Astrocyte (in vitro differentiated cells and primary cell): ENCODE measurements around the gene XYLT1. TPM values are rescaled to one million over a fixed set of nuclear protein-coding genes. Genes with fewer than 3 reads are reported as not detected.

Experiments used
- DNase-seq: peaks from one replicate; pipeline ENCODE4 v3.0.0-alpha.2; 2010; ENCODE audit warnings: low read depth
- FAIRE-seq: peaks from 2 replicates; lab custom pipeline; 2011; peaks lifted over from hg19 to GRCh38; lab: Jason Lieb, UNC
- H2AFZ ChIP-seq: 2 replicates; pipeline ENCODE4 v1.6.0; 2012; ENCODE audit warnings: low read depth, low read length, inconsistent platforms
- H3K27ac ChIP-seq: 2 replicates; pipeline ENCODE4 v1.5.1; 2011; ENCODE audit warnings: low read depth, low read length, inconsistent platforms
- H3K27me3 ChIP-seq: 2 replicates; pipeline ENCODE4 v1.6.0; 2011; ENCODE audit warnings: low read length, inconsistent platforms; ENCODE audit not compliant: insufficient read depth
- H3K36me3 ChIP-seq: 2 replicates; pipeline ENCODE4 v1.5.1; 2011; ENCODE audit warnings: low read length, inconsistent platforms; ENCODE audit not compliant: insufficient read depth
- H3K4me1 ChIP-seq: 2 replicates; pipeline ENCODE4 v1.5.1; 2011; ENCODE audit warnings: low read length, inconsistent platforms; ENCODE audit not compliant: insufficient read depth
- H3K4me2 ChIP-seq: 2 replicates; pipeline ENCODE4 v1.6.0; 2012; ENCODE audit warnings: low read length, inconsistent platforms
- H3K4me3 ChIP-seq: 2 replicates; pipeline ENCODE4 v1.5.1; 2011; ENCODE audit warnings: low read depth, mild to moderate bottlenecking, low read length, inconsistent platforms; ENCODE audit not compliant: insufficient read depth
- H3K79me2 ChIP-seq: 2 replicates; pipeline ENCODE4 v1.6.0; 2012; ENCODE audit warnings: mild to moderate bottlenecking, low read length, inconsistent platforms; ENCODE audit not compliant: insufficient read depth
- H3K9ac ChIP-seq: 2 replicates; pipeline ENCODE4 v1.6.0; 2012; ENCODE audit warnings: mild to moderate bottlenecking, low read length, inconsistent platforms
- H3K9me3 ChIP-seq: 2 replicates; pipeline ENCODE4 v1.5.1; 2012; ENCODE audit warnings: low read depth, mild to moderate bottlenecking, low read length, inconsistent platforms; ENCODE audit not compliant: insufficient read depth
- H4K20me1 ChIP-seq: 2 replicates; pipeline ENCODE4 v1.6.0; 2012; ENCODE audit warnings: low read length, inconsistent platforms; ENCODE audit not compliant: insufficient read depth
- H3K27ac Mint-ChIP-seq: one replicate; pipeline ENCODE4 v1.8.0; 2021; ENCODE audit warnings: mild to moderate bottlenecking, mixed read lengths; ENCODE audit not compliant: unreplicated experiment
- H3K27me3 Mint-ChIP-seq: one replicate; pipeline ENCODE4 v1.8.0; 2021; ENCODE audit warnings: low read depth, mixed read lengths; ENCODE audit not compliant: unreplicated experiment
- H3K36me3 Mint-ChIP-seq: one replicate; pipeline ENCODE4 v1.8.0; 2021; ENCODE audit warnings: low read depth, mixed read lengths; ENCODE audit not compliant: unreplicated experiment
- H3K4me1 Mint-ChIP-seq: one replicate; pipeline ENCODE4 v1.8.0; 2021; ENCODE audit warnings: low read depth, mixed read lengths; ENCODE audit not compliant: unreplicated experiment
- H3K4me3 Mint-ChIP-seq: one replicate; pipeline ENCODE4 v1.8.0; 2021; ENCODE audit warnings: mild to moderate bottlenecking, moderate library complexity, mixed read lengths; ENCODE audit not compliant: unreplicated experiment
- H3K9me3 Mint-ChIP-seq: one replicate; pipeline ENCODE4 v1.8.0; 2021; ENCODE audit warnings: mild to moderate bottlenecking, mixed read lengths; ENCODE audit not compliant: unreplicated experiment
- CTCF ChIP-seq: IDR thresholded peaks from 2 replicates; pipeline ENCODE4 v1.5.1; 2011; ENCODE audit warnings: low read depth, mild to moderate bottlenecking, inconsistent platforms, low read length, moderate library complexity; ENCODE audit not compliant: insufficient read depth
- EZH2 ChIP-seq: IDR thresholded peaks from 2 replicates; pipeline ENCODE4 v1.6.1; 2012; ENCODE audit warnings: mild to moderate bottlenecking, low read length, inconsistent platforms; ENCODE audit not compliant: insufficient read depth
- total RNA-seq: library from RNA; stranded (reverse); gene quantifications from 2 replicates; pipeline ENCODE4 v1.2.1, GENCODE V29; 2021

XYLT1 gene
- total RNA-seq, 1 donor from 2014 or later, result 22.9 TPM

- Histone ChIP-seq H3K9me3 (no peaks in the 10 kb centered on the region), H3K36me3 (no peaks in the 10 kb centered on the region), H3K4me3 (no peak overlapping the region), H3K27me3 (no peaks in the 10 kb centered on the region), H4K20me1 (peaks cover 98% of the 10 kb centered on the region), H3K4me2 (peak overlapping the region; percentile 74), H3K27ac (peak overlapping the region; percentile 32), H3K9ac (peak overlapping the region; percentile 25), H3K4me1 (peaks cover 41% of the 10 kb centered on the region), H2AFZ (no peak overlapping the region), H3K79me2 (peaks cover 80% of the 10 kb centered on the region)
- Mint-ChIP-seq H3K36me3 (peaks cover 3% of the 10 kb centered on the region), H3K4me3 (peak overlapping the region; percentile 28), H3K9me3 (no peaks in the 10 kb centered on the region), H3K4me1 (peaks cover 44% of the 10 kb centered on the region), H3K27ac (peak overlapping the region; percentile 6), H3K27me3 (peaks cover 2% of the 10 kb centered on the region)
- TF ChIP-seq EZH2 (no peak), CTCF (no peak)
- FAIRE-seq, result no peak
- no peak for DNase-seq
Measured at GRCh38 chr16:17369421-17370222, 101.1 kb downstream of the XYLT1 start.

GRCh38 chr16:17368951-17369350, 101.8 kb downstream of the XYLT1 start:
- H4K20me1 ChIP-seq, result peaks cover 98% of the 10 kb centered on the region
- H3K79me2 ChIP-seq, result peaks cover 74% of the 10 kb centered on the region
- peaks cover 50% of the 10 kb centered on the region for H3K4me1 Mint-ChIP-seq

More at GRCh38 chr16:17368951-17369350, 101.8 kb downstream of the XYLT1 start:
- no peak overlapping the region for H3K4me2 ChIP-seq
- H3K4me3 Mint-ChIP-seq, result no peak overlapping the region
- H3K27me3 Mint-ChIP-seq, result peaks cover 2% of the 10 kb centered on the region
- no peaks in the 10 kb centered on the region for H3K9me3 Mint-ChIP-seq
- no peaks in the 10 kb centered on the region for H3K36me3 ChIP-seq
- no peak overlapping the region for H3K27ac Mint-ChIP-seq
- H3K9me3 ChIP-seq, result no peaks in the 10 kb centered on the region
- H3K4me3 ChIP-seq, result no peak overlapping the region
- H3K36me3 Mint-ChIP-seq, result peaks cover 2% of the 10 kb centered on the region
- peaks cover 47% of the 10 kb centered on the region for H3K4me1 ChIP-seq
- no peaks in the 10 kb centered on the region for H3K27me3 ChIP-seq
- no peak overlapping the region for H2AFZ ChIP-seq
- no peak overlapping the region for H3K9ac ChIP-seq
- DNase-seq (no peak), FAIRE-seq (no peak)
- TF ChIP-seq EZH2 (no peak), CTCF (no peak)
- H3K27ac ChIP-seq, result no peak overlapping the region
